LNCAP (cell line): Measurements from ENCODE around the gene PRRG2.

Experiments
- CTCF ChIP-seq: fragments of 450-650 bp; IDR thresholded peaks from 2 replicates; pipeline ENCODE4 v1.5.1; 2017; ENCODE audit warnings: mild to moderate bottlenecking

The PRRG2 gene

GRCh38 chr19:49570138-49570856 lies 10.8 kb upstream of the PRRG2 start:
- peak; percentile 98 for TF ChIP-seq CTCF

DNA sequence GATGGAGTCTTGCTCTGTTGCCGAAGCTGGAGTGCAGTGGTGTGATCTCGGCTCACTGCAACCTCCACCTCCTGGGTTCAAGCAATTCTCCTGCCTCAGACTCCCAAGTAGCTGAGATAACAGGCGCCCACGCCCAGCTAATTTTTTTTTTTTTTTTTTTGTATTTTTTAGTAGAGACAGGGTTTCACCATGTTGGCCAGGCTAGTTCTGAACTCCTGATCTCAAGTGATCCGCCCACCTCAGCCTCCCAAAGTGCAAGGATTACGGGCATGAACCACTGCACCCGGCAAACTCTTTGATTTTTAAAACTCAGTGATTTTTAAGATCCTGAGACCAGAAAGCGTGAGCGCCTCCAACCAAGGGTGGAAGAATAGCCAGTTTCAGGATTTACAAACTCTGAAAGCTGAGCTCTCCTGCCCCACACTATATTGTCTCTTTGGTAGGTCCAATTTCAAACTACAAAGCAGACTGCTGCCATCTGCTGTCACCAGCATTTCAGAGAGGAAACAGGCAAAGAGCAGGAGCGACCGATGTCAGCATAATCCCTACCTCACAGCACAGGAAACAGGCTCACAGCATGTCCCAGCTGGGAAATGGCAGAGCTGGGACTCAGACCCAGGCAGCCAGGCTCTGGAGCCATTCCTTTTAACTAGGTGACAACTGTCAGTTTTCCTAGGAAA lies 10.0 kb upstream of the PRRG2 start:
- peak; percentile 31; the same call in 1 of the 2 replicates for TF ChIP-seq CTCF

GRCh38 chr19:49573009-49573408 lies 8.1 kb upstream of the PRRG2 start:
- no peak for TF ChIP-seq CTCF

DNA sequence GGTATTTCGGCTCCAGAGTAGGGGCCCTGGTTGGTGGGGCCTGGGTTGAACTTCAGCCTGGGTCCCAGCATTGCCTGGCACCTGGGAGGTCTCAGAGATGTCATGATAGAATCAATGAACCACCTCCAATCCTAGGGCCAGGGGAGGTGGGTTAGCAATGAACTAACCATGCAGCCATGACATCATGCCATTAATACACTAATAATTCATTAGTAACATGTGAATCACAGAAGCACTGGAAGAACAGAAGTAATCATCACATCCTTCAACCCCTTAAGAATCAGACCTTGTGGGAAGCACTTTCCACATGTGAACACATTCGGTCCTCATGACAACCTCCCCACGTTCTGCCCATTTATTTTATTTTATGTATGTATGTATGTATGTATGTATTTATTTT lies 7.7 kb upstream of the PRRG2 start:
- no peak for TF ChIP-seq CTCF

DNA sequence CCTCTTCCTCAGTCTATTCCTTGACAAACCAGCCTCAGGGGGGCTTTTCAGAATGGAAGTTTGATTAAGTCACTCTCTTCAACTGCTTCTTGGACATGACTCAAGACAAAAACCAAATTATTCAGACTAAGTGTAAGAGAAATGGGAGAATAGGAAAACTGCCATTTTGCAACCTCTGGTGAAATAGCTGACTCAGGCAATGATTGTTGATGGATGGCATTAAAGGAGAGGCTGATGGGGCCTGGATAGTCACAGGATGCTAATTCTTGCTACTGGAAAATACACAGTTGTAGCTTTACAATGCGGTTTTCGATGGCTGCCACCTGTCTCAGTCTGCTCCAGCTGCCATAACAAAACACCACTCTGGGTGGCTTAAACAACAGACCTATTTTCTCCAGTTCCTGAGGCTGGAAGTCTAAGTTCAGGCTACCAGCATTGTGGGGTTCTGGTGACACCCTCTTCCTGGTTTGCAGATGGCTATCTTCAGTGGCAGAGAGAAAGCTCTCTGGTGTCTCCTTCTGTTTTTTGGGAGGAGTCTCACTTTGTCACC lies 6.8 kb upstream of the PRRG2 start:
- no peak for TF ChIP-seq CTCF

DNA sequence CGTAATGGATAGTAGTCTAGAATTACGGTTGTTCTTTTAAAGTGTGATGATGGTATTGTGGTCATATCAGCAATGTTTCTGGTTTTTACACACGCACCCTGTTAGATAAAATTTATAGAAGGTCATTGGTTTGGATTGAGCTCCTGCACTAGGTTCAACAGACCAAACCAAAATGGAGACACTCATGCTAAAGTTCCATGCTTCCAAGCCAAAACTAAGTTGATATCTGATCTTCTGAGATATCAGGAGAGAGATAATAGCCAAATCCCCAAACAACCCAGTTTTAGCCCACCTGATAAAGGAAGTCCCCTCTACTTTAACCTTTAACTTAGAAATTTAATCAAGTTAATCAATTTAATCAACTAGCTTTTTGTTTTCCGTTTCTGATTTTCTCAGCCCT lies 1.9 kb upstream of the PRRG2 start:
- no peak for TF ChIP-seq CTCF

DNA sequence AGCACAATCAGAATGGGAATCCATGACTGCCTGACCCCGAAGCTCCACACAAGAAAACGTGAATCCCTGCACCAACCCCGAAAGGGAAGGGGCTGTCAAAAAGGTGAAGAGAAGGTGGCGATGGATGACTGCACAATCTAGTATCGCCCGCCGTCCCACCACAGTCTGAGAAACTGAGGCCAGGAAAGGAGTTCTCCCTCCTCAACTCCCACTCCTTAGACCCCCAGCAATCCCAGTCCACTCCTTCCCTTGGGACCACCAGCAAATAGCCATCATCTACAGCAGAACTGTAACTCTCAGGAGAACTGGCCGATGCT lies 1.2 kb upstream of the PRRG2 start:
- no peak for TF ChIP-seq CTCF
